GM18519 (cell line): ENCODE measurements around the gene SP140L.
"Not testable (repeated sequence)": the region's sequence is repeated elsewhere in the genome, so short reads cannot be mapped to it uniquely, and the experiment has no call there.

ENCODE experiments used
- ATAC-seq: cut with Tn5 transposase; IDR thresholded peaks from one replicate; pipeline ENCODE4 v1.9.1; 2021; ENCODE audit warnings: mild to moderate bottlenecking, moderate library complexity; ENCODE audit not compliant: unreplicated experiment, low FRiP score

Gene SP140L

DNA sequence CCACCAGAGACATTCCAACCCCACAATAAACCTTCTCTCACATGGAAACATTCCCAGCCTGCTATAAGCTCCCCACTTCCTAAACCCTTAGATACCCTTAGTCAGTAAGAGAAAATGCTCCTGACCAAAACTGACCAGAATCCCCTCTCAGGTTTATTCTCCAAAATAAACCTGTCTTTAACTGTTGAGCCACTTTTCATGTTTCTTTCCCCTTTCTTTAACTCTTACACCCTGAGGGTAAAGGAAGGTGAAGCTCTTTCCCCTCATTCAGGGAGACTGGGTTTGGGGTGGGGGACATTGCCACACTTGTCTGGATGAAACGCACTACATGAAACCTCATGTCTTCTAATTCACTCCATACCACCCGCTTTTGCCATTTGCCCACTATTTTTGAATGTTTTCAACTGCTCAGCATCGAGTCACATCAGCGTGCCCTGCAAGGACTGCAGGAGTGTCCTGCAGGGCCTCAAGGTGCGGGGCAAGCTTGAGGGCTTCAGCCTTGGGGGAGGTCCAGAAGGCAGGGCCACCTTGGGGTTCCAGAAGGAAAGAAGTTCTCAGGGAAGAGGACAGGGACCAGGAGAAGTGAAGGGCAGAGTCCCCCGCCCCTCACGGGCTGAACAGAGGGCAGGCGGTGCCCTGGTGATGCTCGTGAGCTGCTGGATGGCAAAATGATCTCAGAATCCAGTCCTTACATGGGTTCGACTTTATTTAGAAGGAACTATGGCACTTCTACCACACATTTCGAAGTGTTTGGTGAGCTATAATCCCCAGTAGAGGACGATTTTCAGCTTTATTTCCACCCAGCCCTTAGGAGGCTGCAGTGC lies 4.2 kb upstream of the SP140L start:
- no peak for ATAC-seq

DNA sequence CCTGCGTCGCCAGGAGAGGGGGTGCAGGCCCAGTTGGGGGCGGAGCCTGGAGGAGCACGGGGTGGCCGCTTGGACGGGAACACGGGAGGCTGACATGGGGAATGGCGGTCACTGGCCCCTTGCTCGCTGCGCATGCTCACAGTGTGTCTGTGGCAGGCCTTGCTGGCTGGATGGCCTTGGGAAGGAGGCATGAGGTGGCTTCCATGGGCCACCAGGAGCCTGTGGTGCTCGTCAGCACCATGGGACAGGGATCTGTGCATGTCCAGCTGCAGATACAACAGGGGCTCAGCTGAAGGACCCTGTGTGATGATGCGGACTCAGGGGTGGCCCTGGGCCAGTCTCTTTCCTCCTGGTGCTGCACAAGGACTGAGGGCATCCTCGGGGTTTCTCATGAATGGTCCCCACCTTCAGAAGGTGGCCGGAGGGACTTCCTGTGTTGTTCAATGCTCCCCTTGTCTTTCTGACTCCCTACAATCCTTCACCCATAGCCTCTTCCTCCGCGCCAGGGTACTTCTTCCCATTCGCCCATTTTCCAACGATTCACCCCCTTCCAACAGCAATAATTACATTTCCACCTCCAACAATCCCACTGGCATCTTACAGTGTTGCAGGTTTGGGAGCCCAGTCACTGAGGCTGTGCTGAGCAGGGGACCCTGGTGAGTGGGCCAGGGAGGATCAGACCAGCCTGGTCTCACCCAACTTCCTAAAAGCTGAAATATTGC lies 3.4 kb upstream of the SP140L start:
- ATAC-seq = no peak

DNA sequence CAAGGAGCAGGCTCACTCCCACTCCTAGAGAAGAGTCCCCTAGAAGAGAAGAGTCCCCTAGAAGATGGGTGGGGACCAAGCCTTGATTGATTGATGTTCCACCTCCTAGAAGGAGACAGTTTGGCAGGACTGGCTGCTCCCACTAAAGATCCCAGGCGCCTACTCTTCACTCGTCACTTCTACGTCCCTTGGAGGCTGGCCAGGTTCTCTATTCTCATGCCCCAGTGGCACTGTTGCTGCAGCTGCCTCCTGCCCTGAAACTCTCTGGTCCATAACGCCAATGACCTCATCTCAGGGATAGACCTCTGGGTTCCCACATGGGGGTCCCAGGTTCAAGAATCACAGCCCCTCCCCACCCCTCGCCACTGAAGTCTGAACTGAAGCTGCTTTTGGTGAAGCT lies 2.5 kb upstream of the SP140L start:
- ATAC-seq = no peak

DNA sequence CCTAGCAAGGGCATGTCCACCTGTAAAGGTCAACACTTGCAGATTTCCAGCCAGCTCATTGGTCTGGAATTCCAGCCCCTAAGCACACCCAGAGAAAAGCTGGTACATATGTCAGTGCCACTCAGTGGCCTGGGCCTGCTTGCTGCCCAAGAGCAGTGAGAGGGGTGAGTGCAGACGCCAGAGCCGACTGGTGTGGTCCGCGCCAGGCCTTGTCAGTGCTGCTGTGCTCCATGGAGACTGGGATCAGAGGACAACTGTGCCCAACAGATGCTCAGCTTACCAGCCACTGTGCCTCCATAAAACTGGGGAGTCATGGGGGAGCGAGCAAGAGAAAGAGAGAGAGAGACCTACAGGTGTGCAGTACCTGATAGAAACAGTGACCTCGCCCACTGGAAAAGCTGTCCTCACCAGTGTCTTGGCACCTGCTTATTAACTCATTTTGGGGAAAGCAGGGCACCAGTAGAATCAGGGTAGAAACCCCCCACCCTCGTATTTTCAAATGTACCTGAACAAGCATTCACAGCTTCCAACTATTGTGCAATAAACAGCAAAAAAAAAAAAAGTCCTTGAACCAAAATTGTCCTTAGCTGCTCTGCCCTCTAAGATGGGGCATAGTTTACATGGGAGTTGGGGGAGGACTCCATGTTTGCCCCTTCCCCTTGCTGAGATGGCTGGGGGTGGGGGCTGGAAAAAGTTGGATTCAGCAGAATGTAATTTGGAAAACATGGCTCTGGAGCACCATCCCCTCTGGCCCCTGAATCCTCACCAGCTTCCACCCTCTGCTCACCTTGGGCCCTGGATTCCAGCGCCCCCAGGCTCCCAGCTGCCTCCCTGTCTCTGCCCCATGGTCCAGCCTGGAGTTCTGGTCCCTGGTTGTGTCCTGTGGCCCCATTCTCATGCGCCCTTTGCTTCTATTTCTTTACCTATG lies 1.4 kb upstream of the SP140L start:
- ATAC-seq = no peak

DNA sequence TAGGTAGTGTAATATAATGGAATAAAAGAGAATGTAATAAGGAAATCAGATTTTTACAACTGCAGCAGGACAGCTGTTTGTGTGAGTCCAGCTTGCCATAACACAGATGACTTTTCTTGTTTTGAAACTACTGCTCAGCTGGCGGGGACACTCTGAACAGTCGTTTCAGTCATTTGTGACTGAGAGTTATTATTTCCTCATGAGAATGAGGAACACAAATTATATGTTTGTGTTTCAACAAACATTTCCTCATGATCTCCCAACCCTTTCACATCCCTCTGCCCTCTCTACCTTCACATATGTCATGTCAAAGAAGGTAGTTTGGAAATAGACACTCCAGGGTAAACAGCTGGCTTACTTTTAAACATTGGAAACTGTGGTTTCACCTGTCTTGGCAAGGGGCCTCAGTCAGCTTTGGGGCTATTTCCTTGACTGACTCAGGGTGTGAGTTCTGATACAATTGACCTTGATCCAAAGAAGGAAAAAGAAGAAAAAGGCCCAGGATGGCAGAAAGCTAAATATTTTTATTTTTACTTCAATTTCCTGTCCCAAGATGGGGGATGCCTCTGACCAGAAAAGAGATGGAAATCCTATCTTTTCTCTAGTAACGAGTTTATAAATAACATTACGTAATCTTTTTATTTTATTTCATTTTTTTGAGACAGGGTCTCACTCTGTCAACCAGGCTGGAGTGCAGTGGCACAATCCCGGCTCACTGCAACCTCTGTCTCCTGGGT lies 593 bp downstream of the SP140L start:
- ATAC-seq = peak; percentile 22

DNA sequence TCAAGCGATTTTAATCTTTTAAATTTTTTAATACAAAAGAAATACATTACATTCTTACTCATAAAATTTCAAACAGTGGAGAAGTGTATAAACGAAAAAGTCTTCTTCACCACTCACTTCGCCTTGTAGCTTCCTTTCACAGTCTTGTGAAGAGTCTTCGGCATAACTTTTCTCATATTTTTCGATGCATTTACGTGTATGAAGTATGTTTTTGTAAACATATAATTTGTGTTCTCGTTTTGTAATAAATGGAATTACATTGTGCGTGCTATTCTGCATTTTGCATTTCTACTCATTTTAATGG lies 1.1 kb downstream of the SP140L start:
- no peak for ATAC-seq

DNA sequence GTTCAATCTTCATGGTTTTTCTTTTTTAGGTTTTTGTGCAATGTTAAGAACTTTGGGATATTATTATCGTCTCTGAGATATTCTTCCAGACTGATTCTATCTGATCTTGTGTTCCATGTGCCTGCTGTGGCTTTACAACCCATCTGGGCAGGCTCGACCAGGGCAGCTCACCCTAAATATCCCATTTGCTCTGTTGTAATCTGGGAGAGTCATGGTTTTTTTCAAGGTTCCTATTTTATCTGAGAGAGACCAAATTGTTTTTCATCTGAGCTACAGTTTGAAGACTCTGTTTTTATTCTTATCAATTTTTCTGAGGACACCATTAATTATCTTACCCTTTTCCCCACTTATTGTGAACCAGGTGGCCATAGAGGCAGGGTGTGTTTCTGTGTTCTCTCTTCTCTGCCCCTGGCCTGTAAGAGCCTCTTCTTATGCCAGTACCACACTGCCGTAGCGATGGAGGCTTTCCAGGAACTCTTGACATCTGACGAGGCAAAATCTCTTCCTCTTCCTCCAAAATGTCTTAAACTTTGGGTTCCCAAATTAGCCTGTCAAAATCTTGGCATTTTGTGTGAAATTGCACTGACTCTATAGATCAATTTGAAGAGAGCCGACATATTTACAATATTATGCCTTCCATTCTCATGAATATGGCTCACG lies 3.1 kb downstream of the SP140L start:
- ATAC-seq = no peak

DNA sequence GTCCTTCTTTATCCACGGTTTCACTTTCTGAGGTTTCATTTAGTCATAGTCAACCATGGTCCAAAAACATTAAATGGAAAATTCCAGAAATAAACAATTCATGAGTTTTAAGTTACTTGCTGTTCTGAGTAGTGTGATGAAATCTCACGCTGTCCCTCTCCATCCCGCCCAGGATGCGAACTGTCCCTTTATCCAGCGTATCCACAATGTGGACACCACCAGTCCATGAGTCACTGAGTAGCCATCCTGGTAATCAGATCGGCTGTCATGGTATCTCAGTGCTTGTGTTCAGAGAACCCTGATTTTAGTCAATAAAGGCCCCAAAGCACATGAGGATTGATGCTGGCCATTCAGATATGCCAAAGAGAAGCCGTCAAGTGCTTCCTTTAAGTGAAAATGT lies 3.7 kb downstream of the SP140L start:
- no peak for ATAC-seq

DNA sequence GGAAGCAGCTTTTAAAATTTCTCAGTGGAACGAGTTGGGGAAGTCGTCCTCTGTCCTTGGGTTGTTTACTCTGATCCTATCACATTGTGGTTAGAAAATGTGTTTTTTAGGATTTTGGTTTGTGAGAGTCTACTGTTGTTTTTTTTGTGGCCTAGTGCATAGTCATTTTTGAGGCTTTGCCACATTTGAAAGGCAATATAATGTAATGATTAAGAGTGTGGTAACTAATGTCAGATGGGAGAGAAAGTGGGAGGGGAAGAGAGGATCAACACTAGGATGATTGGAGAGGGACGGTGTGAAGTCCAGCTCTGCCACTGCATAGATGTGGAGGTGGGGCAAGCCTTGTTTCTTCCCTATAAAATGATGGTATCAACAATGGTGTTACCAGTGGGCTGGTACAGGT lies 8.5 kb downstream of the SP140L start:
- ATAC-seq = no peak

DNA sequence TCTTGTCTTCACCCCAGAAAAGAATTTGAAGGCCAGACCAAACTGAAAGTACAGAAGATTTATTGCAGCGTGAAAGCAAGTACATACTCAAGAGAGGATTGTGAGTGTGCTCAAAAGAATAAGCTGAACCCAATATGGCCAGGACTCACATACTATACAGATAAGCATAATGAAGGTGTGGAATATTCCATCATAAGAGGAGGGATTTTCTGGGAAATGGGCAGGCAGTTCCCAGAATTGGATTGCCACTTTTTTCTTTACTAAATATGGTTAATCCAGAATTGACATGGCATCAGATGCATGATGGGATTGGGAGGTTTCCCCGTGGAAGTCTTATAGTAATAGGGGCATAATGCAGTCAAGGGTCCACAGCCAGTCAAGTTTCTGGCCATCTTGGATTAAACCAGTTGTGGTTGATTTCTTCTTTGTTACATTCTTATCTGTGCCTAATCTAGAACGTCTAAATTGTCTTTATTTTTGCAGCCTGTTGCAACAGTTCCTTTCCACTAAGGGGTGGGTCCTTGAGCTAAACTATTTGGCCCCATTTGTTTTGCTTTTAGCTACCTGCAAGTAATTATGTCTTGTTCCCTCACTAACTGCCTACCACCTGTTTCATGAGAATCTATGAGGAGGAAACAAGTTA lies 9.0 kb downstream of the SP140L start:
- ATAC-seq = no peak

DNA sequence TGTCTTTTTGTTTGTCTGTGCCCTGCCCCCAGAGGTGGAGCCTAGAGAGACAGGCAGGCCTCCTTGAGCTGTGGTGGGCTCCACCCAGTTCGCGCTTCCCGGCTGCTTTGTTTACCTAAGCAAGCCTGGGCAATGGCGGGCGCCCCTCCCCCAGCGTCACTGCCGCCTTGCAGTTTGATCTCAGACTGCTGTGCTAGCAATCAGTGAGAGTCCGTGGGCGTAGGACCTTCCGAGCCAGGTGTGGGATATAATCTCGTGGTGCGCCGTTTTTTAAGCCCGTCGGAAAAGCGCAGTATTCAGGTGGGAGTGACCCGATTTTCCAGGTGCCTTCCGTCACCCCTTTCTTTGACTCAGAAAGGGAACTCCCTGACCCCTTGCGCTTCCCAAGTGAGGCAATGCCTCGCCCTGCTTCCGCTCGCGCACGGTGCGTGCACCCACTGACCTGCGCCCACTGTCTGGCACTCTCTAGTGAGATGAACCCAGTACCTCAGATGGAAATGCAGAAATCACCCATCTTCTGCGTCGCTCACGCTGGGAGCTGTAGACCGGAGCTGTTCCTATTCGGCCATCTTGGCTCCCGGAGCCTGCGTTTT lies 15.0 kb downstream of the SP140L start:
- ATAC-seq = not testable (repeated sequence)

DNA sequence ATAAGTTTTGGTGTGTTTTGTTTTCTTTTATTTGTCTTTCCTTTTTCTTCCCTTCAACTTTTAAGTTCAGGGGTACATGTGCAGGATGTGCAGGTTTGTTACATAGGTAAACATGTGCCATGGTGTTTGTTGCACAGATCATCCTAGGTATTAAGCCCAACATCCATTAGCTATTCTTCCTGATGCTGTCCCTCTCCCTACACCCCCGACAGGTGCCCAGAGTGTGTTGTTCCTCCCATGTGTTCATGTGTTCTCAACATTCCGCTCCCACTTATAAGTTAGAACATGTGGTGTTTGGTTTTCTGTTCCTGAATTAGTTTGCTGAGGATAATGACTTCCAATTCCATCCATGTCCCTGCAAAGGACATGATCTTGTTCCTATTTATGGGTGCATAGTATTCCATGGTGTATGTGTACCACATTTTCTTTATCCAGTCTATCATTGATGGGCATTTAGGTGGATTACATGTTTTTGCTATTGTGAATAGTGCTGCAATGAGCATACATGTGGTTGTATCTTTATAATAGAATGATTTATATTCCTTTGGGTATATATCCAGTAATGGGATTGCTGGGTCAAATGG lies 16.1 kb downstream of the SP140L start:
- not testable (repeated sequence) for ATAC-seq

DNA sequence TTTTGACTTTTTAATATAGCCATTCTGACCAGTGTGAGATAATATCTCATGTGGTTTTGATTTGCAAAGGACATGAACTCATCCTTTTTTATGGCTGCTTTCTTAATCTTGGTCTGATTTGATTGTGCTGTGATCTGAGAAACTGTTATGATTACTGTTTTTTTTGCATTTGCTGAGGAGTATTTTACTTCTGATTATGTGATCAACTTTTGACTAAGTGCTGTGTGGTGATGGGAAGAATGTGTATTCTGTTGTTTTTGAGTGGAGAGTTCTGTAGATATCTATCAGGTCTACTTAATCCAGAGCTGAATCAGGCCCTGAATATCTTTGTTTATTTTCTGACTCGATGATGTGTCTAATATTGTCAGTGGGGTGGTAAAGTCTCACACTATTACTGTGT lies 16.8 kb downstream of the SP140L start:
- ATAC-seq = no peak

DNA sequence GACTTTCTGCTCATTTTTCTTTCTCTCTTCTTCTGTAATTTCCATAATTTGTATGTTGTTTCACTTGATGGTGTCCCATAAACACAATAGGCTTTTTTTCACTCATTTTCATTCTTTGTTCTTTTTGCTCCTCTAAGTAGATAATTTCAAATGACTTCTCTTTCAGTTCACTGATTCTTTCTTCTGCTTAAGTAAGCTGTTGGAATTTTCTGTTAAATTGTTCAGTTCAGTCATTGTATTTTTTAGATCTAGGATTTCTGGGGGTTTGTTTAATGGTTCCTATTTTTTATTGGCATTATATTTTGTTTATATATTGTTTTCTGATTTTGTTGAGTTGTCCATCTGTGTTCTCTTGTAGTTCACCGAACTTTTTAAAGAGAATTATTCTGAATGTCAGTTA lies 19.5 kb downstream of the SP140L start:
- ATAC-seq = no peak

DNA sequence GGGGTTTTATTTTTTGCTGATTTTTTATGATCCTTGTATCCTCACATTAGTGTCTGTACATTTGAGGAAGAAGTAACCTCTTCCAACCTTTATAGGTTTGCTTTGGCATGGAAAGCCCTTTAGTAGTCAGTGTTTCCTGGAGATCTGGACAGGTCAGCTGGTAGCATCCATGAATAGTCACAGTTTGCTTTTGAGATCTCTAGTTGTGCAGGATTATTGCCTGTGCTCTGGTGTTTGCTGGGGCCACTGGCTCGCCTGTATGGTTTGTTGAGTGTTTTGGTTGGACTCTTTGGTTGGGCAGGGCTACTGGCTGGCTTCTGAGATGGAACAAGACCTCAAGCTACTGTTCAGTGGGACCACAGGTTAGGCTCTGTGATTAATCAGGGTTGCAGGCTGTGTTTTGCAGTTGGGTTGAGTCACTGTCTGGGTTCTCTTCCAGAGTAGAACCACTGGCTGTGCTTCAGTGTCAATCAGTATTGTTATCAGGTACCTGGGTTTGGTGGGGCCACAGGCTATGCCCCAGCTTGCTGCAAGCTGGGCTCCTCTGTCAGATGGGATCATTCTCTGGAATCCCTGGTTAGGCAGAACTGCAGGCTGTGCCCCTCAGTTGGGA lies 20.0 kb downstream of the SP140L start:
- ATAC-seq = no peak

DNA sequence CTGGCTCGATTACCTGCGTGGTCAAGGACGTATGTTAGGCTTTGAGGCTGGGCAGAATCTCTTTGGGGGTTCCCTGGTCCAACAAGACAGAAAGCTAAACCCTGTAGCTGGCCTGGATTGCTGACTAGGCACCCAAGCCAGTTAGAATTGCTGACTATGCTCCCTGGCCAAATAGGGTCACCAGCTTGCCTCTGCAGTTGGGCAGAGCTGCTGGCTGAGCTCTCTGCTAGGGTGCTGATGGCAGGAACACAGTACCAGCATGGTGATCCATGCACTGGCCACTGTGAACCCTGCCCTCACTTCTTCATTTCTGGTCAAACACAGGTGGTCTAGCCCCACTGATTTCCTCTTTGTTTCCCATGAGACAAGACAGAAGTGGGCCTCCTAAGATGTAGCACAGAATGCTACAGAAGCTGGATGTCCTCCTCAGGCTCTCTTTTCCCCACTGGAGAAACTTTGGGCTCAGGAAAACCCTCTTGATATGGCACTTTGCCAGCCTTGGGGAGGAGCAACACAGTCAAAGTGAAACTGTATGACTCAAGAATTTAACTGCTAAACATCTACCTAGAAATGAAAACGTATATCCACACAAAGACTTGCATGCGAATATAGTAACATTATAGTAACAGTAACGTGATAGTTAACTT lies 20.8 kb downstream of the SP140L start:
- ATAC-seq = peak; percentile 55

DNA sequence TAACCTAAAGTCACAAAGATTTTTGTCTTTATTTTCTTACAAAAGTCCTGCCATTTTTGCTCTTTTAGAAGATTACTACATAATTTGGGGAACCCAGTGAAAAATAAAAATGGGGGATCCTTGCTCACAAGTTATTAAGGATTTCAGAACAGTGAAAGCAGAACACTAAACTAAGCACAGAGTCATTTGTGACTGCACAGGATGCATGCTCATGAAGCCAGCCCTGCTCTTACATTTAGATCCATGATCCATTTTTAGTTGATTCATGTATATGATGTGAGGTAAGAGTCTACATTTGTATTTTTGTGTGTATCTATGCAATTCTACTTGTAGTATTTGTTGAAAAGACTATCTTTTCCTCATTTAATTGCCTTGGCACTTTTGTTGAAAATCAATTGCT lies 21.8 kb downstream of the SP140L start:
- ATAC-seq = no peak

DNA sequence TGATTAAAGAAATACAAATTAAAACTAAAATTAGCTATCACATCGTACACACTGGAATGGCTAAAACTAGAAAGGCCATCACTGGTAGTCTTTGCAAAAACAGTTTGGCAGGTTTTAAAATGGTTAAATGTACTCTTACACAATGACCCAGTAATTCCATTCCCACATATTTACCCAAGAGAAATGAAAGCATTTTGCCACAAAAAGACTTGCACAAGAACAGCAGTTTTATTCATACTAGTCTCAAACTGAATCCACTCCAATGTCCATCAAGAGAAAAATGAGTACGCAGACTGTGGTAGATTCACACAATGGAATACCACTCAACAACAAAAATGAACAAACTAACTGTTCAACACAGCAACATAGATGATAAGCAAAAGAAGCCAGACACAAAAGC lies 29.1 kb downstream of the SP140L start:
- no peak for ATAC-seq
